BLaER1 treated with 17β-estradiol and CSF1 and Interleukin-3, amounts not matched to agents 10 nM and 100 nM (cell line): ENCODE data around the gene NBPF4.

ENCODE experiments used
- H3K27ac ChIP-seq, 11 experiments: shearing (Covaris generic); formaldehyde crosslinking; 2 replicates each; pipeline ENCODE4 v1.8.1; 2022
- H3K27me3 ChIP-seq, 11 experiments: shearing (Covaris generic); formaldehyde crosslinking; 2 replicates each; pipeline ENCODE4 v1.8.1; 2022
- H3K36me3 ChIP-seq, 11 experiments: shearing (Covaris generic); formaldehyde crosslinking; 2 replicates each; pipeline ENCODE4 v1.8.1; 2022
- H3K4me1 ChIP-seq, 10 experiments: shearing (Covaris generic); formaldehyde crosslinking; 2 replicates each; pipeline ENCODE4 v1.8.1; 2022
- H3K4me2 ChIP-seq, 11 experiments: shearing (Covaris generic); formaldehyde crosslinking; 2 replicates each; pipeline ENCODE4 v1.8.1; 2022
- H3K4me3 ChIP-seq, 10 experiments: shearing (Covaris generic); formaldehyde crosslinking; 2 replicates each; pipeline ENCODE4 v1.8.1; 2022
- H3K9ac ChIP-seq, 11 experiments: shearing (Covaris generic); formaldehyde crosslinking; 2 replicates each; pipeline ENCODE4 v1.8.1; 2022
- H3K9me3 ChIP-seq, 11 experiments: shearing (Covaris generic); formaldehyde crosslinking; replicated peaks in 1 of 11; 2 replicates each; pipeline ENCODE4 v1.8.1; 2022
- H4K20me1 ChIP-seq, 11 experiments: shearing (Covaris generic); formaldehyde crosslinking; 2 replicates each; pipeline ENCODE4 v1.8.1; 2022
- Cebpa-rat ChIP-seq, 11 experiments: shearing (Covaris generic); IDR thresholded peaks; 2 replicates each; pipeline ENCODE4 v1.8.1; 2022

Gene NBPF4

GRCh38 chr1:108201687-108202086 lies 42.2 kb downstream of the NBPF4 start:
- TF ChIP-seq Cebpa-rat (IDR thresholded peaks at IDR 0.05), result no peak
- H3K4me3 ChIP-seq, result no peak overlapping the region
- H3K9ac ChIP-seq, result peak overlapping the region in 3 of 11 experiments; percentile 88 to 95 (median 90); a peak in 3 of 22 replicates
- peaks cover 5 to 28% (median 16%) of the 10 kb centered on the region in 11 experiments for H3K9me3 ChIP-seq
- H3K4me1 ChIP-seq, result peaks cover 22 to 45% (median 25%) of the 10 kb centered on the region in 10 experiments
- H3K27me3 ChIP-seq, result no peaks in the 10 kb centered on the region
- H4K20me1 ChIP-seq, result peaks cover 0 to 22% (median 0%) of the 10 kb centered on the region in 11 experiments; a peak in 6 of 22 replicates
- H3K36me3 ChIP-seq, result peaks cover 7 to 18% (median 15%) of the 10 kb centered on the region in 11 experiments
- no peak overlapping the region for H3K27ac ChIP-seq
- peak overlapping the region in 5 of 11 experiments; percentile 87 to 95 (median 93); a peak in 8 of 22 replicates for H3K4me2 ChIP-seq

- H3K9ac ChIP-seq, result peak overlapping the region; percentile 85 to 95 (median 90)
- peak overlapping the region; percentile 76 to 96 (median 88) for H3K4me3 ChIP-seq
- H3K27ac ChIP-seq, result peak overlapping the region; percentile 75 to 96 (median 85)
- peaks cover 8 to 39% (median 26%) of the 10 kb centered on the region in 11 experiments for H3K9me3 ChIP-seq
- no peaks in the 10 kb centered on the region for H3K27me3 ChIP-seq
- H4K20me1 ChIP-seq, result peaks cover 0 to 32% (median 0%) of the 10 kb centered on the region in 11 experiments; a peak in 6 of 22 replicates
- peaks cover 22 to 47% (median 25%) of the 10 kb centered on the region in 10 experiments for H3K4me1 ChIP-seq
- H3K4me2 ChIP-seq, result peak overlapping the region; percentile 87 to 96 (median 91)
- H3K36me3 ChIP-seq, result peaks cover 17 to 28% (median 25%) of the 10 kb centered on the region in 11 experiments
- no peak for TF ChIP-seq Cebpa-rat (IDR thresholded peaks at IDR 0.05)
These were observed 43.2 kb downstream of the NBPF4 start for GRCh38 chr1:108200687-108201051.

GRCh38 chr1:108199781-108200686 lies 43.8 kb downstream of the NBPF4 start, which contains the start of gene SLC25A24:
TSS of gene SLC25A24 (minus strand) at chr1:108200343. CDS start at chr1:108200138, 205 bp downstream.
- Histone ChIP-seq H3K36me3 (peaks cover 23 to 34% (median 32%) of the 10 kb centered on the region in 11 experiments), H3K9ac (peak within 1 kb of the TSS; percentile 85 to 95 (median 90)), H3K27ac (peak within 1 kb of the TSS; percentile 75 to 96 (median 85)), H3K4me3 (peak within 1 kb of the TSS; percentile 76 to 96 (median 88)), H3K4me2 (peak within 1 kb of the TSS; percentile 87 to 96 (median 91)), H3K4me1 (peaks cover 22 to 47% (median 25%) of the 10 kb centered on the region in 10 experiments), H3K27me3 (no peaks in the 10 kb centered on the region), H3K9me3 (peaks cover 14 to 45% (median 32%) of the 10 kb centered on the region in 11 experiments), H4K20me1 (peaks cover 0 to 38% (median 0%) of the 10 kb centered on the region in 11 experiments; a peak in 6 of 22 replicates)
- TF ChIP-seq Cebpa-rat (IDR thresholded peaks at IDR 0.05), result no peak

GRCh38 chr1:108199201-108199691 lies 44.6 kb downstream of the NBPF4 start:
- Histone ChIP-seq H3K27ac (peak overlapping the region; percentile 75 to 96 (median 85)), H4K20me1 (peaks cover 0 to 44% (median 0%) of the 10 kb centered on the region in 11 experiments; a peak in 6 of 22 replicates), H3K4me1 (peaks cover 22 to 47% (median 25%) of the 10 kb centered on the region in 10 experiments), H3K9me3 (peaks cover 16 to 46% (median 33%) of the 10 kb centered on the region in 11 experiments), H3K27me3 (no peaks in the 10 kb centered on the region), H3K9ac (peak overlapping the region; percentile 85 to 95 (median 90)), H3K4me2 (peak overlapping the region; percentile 87 to 96 (median 91)), H3K4me3 (peak overlapping the region; percentile 76 to 96 (median 88)), H3K36me3 (peaks cover 31 to 42% (median 40%) of the 10 kb centered on the region in 11 experiments)
- TF ChIP-seq Cebpa-rat (IDR thresholded peaks at IDR 0.05), result no peak

- Histone ChIP-seq H3K9me3 (peaks cover 56 to 88% (median 75%) of the 10 kb centered on the region in 11 experiments), H3K9ac (no peak overlapping the region), H3K4me2 (no peak overlapping the region), H3K4me1 (peaks cover 11 to 24% (median 14%) of the 10 kb centered on the region in 10 experiments; a peak in 19 of 20 replicates), H4K20me1 (peaks cover 0 to 57% (median 0%) of the 10 kb centered on the region in 11 experiments; a peak in 6 of 22 replicates), H3K27ac (no peak overlapping the region), H3K36me3 (peaks cover 69 to 92% (median 78%) of the 10 kb centered on the region in 11 experiments), H3K27me3 (no peaks in the 10 kb centered on the region), H3K4me3 (no peak overlapping the region)
- no peak for TF ChIP-seq Cebpa-rat (IDR thresholded peaks at IDR 0.05)
These were observed 49.8 kb downstream of the NBPF4 start for GRCh38 chr1:108194051-108194450.

GRCh38 chr1:108193333-108193732 lies 50.5 kb downstream of the NBPF4 start:
- H3K4me3 ChIP-seq, result no peak overlapping the region
- H3K36me3 ChIP-seq, result peaks cover 76 to 99% (median 85%) of the 10 kb centered on the region in 11 experiments
- peaks cover 4 to 19% (median 8%) of the 10 kb centered on the region in 10 experiments; a peak in 17 of 20 replicates for H3K4me1 ChIP-seq
- peaks cover 63 to 95% (median 83%) of the 10 kb centered on the region in 11 experiments for H3K9me3 ChIP-seq
- peaks cover 0 to 59% (median 0%) of the 10 kb centered on the region in 11 experiments; a peak in 7 of 22 replicates for H4K20me1 ChIP-seq
- TF ChIP-seq Cebpa-rat (IDR thresholded peaks at IDR 0.05), result no peak
- H3K27me3 ChIP-seq, result no peaks in the 10 kb centered on the region
- H3K27ac ChIP-seq, result no peak overlapping the region
- H3K4me2 ChIP-seq, result no peak overlapping the region
- H3K9ac ChIP-seq, result no peak overlapping the region

- Histone ChIP-seq H3K27me3 (no peaks in the 10 kb centered on the region), H3K36me3 (peaks cover 75 to 98% (median 84%) of the 10 kb centered on the region in 11 experiments), H3K9ac (no peak overlapping the region), H4K20me1 (peaks cover 0 to 56% (median 0%) of the 10 kb centered on the region in 11 experiments; a peak in 6 of 22 replicates), H3K9me3 (peaks cover 69 to 97% (median 89%) of the 10 kb centered on the region in 11 experiments), H3K27ac (no peak overlapping the region), H3K4me3 (no peak overlapping the region), H3K4me2 (no peak overlapping the region), H3K4me1 (peaks cover 0 to 12% (median 1%) of the 10 kb centered on the region in 10 experiments; a peak in 6 of 20 replicates)
- no peak for TF ChIP-seq Cebpa-rat (IDR thresholded peaks at IDR 0.05)
These were observed 51.3 kb downstream of the NBPF4 start for GRCh38 chr1:108192581-108192980.

- H4K20me1 ChIP-seq, result peaks cover 0 to 56% (median 0%) of the 10 kb centered on the region in 11 experiments; a peak in 5 of 22 replicates
- H3K4me1 ChIP-seq, result no peaks in the 10 kb centered on the region
- peaks cover 74 to 100% (median 94%) of the 10 kb centered on the region in 11 experiments for H3K9me3 ChIP-seq
- H3K36me3 ChIP-seq, result peaks cover 73 to 98% (median 81%) of the 10 kb centered on the region in 11 experiments
- H3K4me3 ChIP-seq, result no peak overlapping the region; a peak in 1 of 20 replicates
- no peak for TF ChIP-seq Cebpa-rat (IDR thresholded peaks at IDR 0.05)
- H3K27me3 ChIP-seq, result no peaks in the 10 kb centered on the region
- H3K27ac ChIP-seq, result no peak overlapping the region
- H3K4me2 ChIP-seq, result no peak overlapping the region; a peak in 1 of 22 replicates
- no peak overlapping the region for H3K9ac ChIP-seq
These were observed 53.0 kb downstream of the NBPF4 start for GRCh38 chr1:108190686-108191416.
